HT1080 (cell line): ENCODE results near the gene TMEM232. TPM values are rescaled to one million over a fixed set of nuclear protein-coding genes. Genes with fewer than 3 reads are reported as not detected.
"Not testable (repeated sequence)": the region's sequence is repeated elsewhere in the genome, so short reads cannot be mapped to it uniquely, and the experiment has no call there.

Experiments used
- DNase-seq: peaks from one replicate; pipeline ENCODE4 v3.0.0-alpha.2; 2015; ENCODE audit warnings: low read depth
- polyA plus RNA-seq, 2 experiments: library from polyadenylated mRNA; depleted of rRNA; stranded (reverse); fragments of >200 nt; gene quantifications; 2 replicates each; pipeline ENCODE4 v1.2.3, GENCODE V29; 2015
- total RNA-seq: library from RNA; depleted of rRNA; stranded (reverse); fragments of >200 nt; shearing (Covaris generic); gene quantifications from 2 replicates; pipeline ENCODE4 v1.2.3, GENCODE V29; 2014; rRNA removed

TMEM232 gene
- total RNA-seq, result 0.27 and 0.77 TPM in 2 replicates
- polyA plus RNA-seq (2015; cell fraction: cytosol; rRNA removed), result 0.30 and 0.49 TPM in 2 replicates
- 0.49 and 1.6 TPM in 2 replicates for polyA plus RNA-seq (2015; cell fraction: nucleus; rRNA removed)

DNA sequence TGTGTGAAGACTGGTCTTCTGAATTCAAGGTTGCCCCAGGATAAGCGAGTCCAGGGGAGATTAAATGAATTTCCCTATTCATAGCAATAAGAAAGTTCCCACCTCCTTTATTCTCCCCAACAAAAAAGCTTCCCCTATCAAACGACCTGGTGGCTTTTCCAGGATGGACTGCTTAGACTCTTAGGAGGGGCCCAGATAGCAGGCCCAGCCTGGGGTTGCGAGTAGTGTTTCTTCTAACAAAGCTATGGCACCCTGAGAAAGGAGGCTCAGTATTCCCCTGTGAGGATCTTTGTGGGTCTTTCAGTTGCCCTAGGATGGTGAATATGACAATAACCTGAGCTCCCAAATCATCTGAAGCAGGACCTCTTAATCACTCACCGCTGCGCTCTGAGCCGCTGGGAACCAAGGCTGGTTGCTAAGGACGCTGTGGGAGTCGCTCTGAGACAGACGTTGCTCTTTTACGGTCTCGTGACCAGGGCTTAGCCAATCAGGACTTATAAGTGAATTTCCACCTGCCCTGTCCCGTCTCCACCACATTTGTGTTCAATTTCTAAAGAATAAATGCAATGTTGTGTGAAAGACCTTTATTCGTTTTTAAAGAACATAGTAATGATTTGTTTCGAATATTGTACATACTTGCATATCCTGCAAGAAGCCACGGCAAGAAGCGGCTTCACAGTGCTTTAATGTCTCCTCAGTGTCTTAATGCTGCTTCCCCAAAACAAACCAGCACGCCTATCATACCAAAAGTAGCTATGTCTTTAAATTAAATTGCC is at the start of gene TMEM232:
Gene TMEM232, minus strand, starts transcription at position 423 of the 776 bp plus-strand sequence. CDS start 59,319 bp downstream, outside the sequence.
- DNase-seq, result no peak

DNA sequence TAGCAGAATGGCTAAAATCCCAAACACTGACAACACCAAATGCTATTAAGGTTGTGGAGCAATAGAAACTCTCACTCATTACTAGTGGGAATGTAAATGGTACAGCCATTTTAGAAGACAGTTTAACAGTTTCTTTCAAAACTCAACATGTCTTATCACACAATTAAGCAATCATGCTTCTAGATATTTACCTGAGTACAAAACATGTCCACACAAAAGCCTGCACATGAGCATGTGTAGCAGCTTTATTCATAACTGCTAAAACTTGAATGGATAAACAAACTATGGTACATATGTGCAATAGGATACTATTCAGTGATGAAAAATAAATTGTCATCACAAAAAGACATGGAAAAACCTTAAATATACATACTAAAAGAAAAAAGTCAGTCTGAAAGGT is 43.8 kb upstream of the TMEM232 start:
- DNase-seq, result no peak

GRCh38 chr5:110769000-110769681 is 42.7 kb upstream of the TMEM232 start:
- no peak for DNase-seq

- no peak for DNase-seq
Observed at GRCh38 chr5:110768138-110768860, 41.8 kb upstream of the TMEM232 start.

DNA sequence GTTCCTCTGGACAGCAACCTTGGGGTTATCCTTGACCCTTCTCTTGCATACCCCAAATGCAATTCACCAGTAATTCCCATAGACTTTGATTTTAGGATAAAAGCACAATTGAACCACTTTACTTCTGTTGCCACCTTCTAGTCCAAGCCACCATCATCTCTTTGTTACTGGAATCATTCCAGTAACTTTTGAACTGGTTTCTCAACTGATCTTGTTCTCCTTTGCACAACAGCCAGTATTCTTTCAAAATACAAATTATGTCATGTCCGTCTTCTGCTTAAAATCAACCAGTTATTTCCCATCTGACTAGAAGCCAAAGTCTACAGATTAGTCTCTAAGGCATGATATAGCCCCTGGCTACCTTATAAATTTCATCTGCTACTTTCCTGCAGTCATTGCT is 33.7 kb upstream of the TMEM232 start:
- DNase-seq, result no peak

GRCh38 chr5:110757118-110757729 is 30.8 kb upstream of the TMEM232 start:
- peak; percentile 34 for DNase-seq

DNA sequence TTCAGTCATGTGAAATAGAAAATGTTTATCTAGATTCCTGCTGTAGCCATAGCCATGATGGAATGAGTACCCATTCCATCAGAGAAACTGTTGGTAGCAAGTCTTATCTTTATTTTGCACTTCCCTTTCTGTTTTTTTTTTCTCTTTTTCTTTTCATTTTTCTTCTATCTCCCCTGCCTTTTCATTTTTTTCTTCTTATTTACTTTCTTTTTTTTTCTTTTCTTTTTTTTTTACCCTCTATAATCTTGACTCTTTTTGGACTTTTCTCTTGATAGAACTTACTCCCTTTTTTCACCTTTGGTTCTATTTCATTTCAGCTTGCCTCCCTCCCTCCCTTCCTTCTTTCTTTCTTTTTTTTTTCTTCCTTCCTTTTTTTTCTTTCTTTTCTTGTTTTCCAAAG is 27.7 kb upstream of the TMEM232 start:
- DNase-seq, result no peak

DNA sequence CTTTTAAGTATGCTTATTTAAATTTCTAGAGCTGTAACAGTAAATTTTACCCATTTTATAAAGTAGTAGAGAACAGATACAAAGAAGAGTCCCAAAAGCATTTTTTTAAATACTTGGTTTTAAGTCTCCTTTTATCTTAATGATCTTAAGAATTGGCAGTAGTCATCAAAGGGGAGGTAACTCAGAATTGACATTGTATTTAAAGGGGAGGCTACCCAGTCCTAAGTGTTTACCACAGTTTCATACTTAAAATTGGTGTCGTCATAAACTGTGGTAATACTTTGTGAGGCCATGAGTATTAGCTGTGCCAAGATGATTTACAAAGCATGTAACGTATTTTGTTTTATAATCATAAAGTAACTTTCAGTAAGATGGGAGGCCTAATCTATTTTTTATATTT is 27.1 kb upstream of the TMEM232 start:
- DNase-seq, result no peak

DNA sequence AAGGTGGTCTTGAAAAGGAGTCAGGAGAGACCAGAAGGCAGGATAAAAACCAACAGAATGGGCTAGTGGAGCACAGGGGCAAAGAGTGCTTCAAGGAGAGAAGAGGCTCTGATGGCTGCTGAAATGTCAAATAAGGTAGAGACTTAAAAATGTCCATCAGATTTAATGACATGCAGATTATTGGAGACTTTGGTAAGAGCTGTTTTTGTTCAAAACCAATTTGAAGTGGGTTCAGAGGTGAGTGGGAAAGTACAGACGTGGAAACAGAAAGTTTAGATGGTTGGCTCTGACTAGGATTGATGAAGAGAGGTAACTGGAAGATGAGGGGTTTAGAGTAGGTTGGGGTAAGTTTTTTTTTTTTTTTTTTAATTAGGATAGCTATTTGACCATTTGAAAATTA is 26.5 kb upstream of the TMEM232 start:
- DNase-seq, result no peak

- no peak for DNase-seq
Observed at GRCh38 chr5:110751902-110752762, 25.7 kb upstream of the TMEM232 start.

DNA sequence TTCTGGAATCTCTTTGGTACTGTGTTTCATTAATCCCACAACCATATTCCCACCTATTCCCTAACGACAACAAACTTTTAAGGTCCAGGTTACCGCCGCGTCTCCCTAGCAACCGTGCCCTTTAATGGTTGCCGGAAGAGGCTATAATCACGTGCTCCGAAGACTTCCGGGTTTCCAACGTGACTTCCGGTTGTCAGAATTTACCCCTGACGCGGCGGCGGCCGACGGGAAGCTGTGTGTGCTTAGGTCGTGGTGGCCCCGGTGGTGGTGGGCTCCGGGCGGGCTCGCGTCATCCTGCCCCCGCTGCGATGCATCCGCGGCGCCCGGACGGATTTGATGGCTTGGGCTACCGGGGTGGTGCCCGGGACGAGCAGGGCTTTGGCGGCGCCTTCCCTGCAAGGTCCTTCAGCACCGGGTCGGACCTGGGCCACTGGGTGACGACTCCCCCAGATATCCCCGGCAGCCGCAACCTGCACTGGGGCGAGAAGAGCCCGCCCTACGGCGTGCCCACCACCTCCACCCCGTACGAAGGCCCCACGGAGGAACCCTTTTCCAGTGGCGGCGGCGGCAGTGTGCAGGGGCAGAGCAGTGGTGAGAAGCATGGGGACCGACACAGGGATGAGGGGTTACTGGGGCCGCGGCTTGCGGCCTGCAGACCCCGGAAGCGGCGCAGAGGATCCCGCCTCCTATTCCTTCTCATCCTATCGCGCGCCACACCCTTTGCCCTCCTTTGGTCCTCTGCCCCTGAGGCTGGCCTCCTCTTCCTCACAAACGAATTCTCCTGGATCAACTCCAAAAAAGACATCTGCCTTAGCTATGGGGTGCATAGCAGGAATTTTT is 12.6 kb upstream of the TMEM232 start, which contains the start of gene SLC25A46:
Gene SLC25A46, plus strand, starts transcription at position 196 of the 840 bp plus-strand sequence. Its CDS starts 113 bp downstream, at position 309.
- DNase-seq, result peak; percentile 90

DNA sequence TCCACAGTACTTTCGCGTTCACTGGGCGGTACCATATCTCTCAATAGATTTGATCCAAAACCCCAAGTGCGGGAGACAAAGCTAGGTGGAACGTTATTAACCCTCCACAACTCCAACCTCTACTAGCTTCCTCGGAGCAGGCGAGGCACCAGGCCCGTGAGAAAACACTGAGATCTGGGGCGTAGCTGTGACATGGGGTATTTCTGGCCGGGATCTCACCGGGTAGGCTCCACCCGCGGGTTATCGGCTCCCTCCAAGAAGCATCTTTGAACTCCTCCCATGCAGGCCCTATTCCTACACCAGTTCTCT is 12.0 kb upstream of the TMEM232 start:
- DNase-seq, result no peak

GRCh38 chr5:110736753-110737152 is 10.3 kb upstream of the TMEM232 start:
- DNase-seq, result no peak

- DNase-seq, result no peak
Observed at GRCh38 chr5:110735556-110735955, 9.1 kb upstream of the TMEM232 start.

GRCh38 chr5:110734101-110734500 is 7.6 kb upstream of the TMEM232 start:
- no peak for DNase-seq

GRCh38 chr5:110731499-110731898 is 5.0 kb upstream of the TMEM232 start:
- DNase-seq, result not testable (repeated sequence)

GRCh38 chr5:110727025-110727314 is 499 bp upstream of the TMEM232 start:
- DNase-seq, result no peak

DNA sequence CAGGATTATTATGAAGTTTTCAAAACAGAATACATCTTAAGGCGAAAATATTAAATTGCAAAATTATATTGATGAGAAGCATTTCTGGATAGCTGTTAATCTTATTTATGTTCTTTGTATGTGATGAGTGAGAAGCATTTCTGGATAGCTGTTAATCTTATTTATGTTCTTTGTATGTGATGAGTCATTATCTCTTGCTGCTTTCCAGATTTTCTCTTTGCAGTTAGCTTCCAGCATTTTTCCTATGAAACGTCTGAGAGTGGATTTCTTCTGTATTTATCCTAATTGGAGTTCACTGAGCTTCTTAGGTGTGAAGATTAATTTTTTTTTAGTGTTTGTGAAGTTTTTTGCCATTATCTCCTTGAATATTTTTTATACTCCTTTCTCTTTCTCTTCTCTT is 8.2 kb downstream of the TMEM232 start:
- no peak for DNase-seq
